GM19240 (cell line): ENCODE measurements around the gene LCN15.
"Not testable (repeated sequence)": the region's sequence is repeated elsewhere in the genome, so short reads cannot be mapped to it uniquely, and the experiment has no call there.

Experiments used
- DNase-seq: peaks from one replicate; pipeline ENCODE4 v3.0.0; 2011; ENCODE audit warnings: low spot score; ENCODE audit not compliant: insufficient read length

Gene LCN15

GRCh38 chr9:136756134-136756438 lies 8.2 kb downstream of the LCN15 start:
- no peak for DNase-seq

DNA sequence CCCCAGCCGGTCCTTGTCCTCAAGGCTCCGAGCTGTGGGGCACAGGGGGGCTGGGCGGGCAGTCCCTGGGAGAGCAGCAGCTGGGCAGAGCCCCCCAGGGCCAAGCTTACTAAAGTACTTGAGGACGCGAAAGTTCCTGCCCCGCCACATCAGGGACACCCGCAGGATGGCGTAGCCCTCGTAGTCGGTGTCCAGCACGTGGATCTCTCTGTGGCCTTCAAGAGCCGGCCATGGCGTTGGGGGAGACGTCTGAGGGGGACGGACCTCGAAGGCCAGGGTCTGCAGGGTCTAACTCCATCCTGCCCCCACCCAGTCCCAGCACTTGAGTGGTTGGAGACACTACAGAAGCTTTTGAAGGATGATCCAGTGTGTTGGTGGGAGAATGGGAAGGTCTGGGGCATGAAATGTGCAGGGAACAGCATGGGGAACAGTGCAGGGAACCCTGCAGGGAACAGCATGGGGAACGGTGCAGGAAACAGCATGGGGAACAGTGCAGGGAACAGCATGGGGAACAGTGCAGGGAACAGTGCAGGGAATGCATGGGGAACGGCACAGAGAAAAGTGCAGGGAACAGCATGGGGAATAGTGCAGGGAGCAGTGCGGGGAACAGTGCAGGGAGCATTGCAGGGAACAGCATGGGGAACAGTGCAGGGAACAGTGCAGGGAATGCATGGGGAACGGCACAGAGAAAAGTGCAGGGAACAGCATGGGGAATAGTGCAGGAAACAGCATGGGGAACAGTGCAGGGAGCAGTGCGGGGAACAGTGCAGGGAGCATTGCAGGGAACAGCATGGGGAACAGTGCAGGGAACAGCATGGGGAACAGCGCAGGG lies 8.8 kb downstream of the LCN15 start:
- not testable (repeated sequence) for DNase-seq

DNA sequence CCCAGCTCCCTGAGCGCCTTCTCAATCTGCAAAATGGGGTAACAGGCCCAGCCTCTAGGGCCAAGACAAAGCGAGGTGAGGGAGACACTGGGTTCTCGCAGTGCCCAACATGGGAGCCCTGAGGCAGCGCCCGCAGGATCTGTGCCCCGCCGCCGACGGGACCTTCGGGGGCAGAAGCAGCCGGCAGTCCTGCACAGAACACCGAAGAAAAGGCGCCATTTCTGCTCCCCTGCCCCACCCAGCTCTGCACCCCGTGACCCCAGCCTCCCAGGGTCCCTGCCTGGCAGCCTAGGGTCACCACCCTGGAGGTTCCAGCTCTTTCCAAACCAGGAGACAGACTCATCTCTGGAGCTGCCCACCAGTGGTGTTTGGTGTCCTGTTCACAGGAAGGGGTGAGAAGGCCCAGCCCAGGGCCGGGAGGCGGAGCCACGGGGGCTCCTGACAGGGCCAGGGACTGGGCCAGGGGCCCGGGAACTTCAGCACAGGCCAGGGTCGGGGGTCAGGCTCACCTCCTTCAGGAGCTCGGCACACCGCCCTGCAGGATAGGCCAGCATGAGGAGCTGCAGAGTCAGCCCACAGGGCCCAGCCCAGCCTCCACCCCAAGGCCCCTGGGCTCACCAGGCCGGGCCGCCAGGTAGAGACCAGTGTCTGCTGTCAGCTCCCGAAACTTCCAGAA lies 9.6 kb downstream of the LCN15 start:
- DNase-seq = no peak

- no peak for DNase-seq
Observed at GRCh38 chr9:136754059-136754572, 10.2 kb downstream of the LCN15 start.

- DNase-seq = no peak
Observed at GRCh38 chr9:136753371-136754058, 10.8 kb downstream of the LCN15 start.

DNA sequence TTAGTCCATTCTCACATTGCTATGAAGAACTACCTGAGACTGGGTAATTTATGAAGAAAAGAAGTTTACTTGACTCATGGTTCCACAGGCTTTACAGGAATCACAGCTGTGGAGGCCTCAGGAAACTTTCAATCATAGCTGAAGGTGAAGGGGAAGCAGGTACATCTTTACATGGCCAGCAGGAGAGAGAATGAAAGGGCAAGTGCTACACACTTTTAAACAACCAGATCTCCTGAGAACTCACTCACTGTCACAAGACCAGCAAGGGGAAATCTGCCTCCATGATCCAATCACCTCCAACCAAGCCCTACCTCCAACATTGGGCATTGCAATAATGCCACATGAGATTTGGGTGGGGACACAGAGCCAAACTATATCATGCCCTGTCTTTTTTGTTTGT lies 12.5 kb downstream of the LCN15 start:
- no peak for DNase-seq

- DNase-seq = no peak
Observed at GRCh38 chr9:136751244-136751643, 13.1 kb downstream of the LCN15 start.

DNA sequence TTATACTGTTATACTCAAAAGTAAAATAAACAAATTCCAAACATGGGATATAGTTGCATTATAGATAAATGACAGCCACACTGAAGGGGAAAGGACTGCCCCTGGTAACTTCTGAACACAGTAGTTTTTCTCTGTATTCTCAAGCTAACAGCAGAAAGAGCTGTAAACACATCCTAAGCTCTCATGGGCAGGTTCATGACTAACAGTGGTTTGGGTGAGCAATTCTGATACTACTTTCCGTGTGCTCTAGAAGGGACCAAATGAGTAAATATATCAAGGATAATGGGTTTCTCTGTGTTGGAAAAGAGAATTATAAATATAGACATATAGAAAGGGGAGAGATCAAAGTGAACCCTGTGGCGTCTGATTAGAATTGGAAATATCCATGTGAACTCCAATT lies 13.8 kb downstream of the LCN15 start:
- DNase-seq = no peak

DNA sequence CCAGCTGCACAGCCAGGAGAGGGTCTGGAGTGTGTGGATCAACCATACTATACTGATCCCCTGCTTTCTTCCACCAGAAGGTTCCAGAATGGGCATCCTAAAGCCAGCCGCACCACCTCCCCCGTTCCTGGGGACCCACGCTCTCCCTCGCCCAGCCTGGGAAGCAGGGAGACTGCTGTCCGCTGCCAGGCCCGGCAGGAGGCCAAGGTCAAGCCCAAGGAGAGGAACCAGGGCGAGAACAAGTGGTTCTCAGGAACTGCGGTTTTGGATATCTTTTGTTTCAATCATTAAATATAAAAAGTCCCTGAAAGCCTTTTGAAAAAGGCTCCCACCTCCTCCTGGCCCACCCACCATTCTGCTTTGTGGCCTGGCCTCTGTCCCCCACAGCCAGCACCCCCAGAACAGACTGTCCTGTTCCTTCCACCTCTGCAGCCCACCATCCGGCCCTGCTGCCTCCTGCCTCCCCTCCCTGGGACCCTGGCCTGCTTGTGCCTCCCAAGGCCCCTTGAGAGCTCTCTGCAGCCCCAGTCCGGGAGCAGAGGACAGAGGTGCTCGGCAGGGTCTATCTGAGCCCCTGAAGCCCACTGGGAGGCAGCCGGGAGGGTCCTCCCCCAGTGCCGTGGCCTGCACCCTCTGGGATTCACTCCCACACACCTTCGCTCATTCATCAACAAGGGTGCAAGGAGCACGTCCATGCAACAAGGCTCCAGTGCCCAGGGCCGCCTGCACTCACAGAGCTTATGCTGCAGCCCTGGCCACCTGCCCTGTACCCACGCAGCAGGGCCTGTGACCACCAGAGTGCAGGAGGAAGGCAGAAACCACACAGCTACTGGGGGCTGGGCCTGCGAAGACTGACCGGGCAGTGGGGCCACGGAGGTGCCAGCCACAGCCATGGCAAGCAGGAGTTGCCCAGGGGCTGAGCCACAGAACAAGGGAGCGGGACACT lies 15.4 kb downstream of the LCN15 start:
- DNase-seq = no peak

- no peak for DNase-seq
Observed at GRCh38 chr9:136748201-136748600, 16.1 kb downstream of the LCN15 start, which contains the start of gene LCN6. LCN6 (minus strand) TSS chr9:136748525; CDS start chr9:136748483, 42 bp downstream.

GRCh38 chr9:136747161-136748060 lies 16.9 kb downstream of the LCN15 start:
- no peak for DNase-seq

GRCh38 chr9:136746621-136747020 lies 17.7 kb downstream of the LCN15 start:
- DNase-seq = no peak

DNA sequence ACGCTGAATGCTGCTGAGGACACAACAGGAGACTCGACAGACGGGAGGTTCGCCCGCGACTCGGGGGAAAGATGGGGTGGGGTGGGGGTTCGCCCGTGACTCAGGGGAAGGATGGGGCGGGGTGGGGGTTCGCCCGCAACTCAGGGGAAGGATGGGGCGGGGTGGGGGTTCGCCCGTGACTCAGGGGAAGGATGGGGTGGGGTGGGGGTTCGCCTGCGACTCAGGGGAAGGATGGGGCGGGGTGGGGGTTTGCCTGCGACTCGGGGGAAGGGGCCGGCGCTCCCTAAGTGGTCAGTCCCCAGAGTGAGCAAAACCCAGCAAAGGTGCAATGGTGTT lies 18.2 kb downstream of the LCN15 start:
- DNase-seq = no peak

- no peak for DNase-seq
Observed at GRCh38 chr9:136745389-136746154, 18.7 kb downstream of the LCN15 start.

GRCh38 chr9:136744773-136745172 lies 19.5 kb downstream of the LCN15 start:
- DNase-seq = no peak

DNA sequence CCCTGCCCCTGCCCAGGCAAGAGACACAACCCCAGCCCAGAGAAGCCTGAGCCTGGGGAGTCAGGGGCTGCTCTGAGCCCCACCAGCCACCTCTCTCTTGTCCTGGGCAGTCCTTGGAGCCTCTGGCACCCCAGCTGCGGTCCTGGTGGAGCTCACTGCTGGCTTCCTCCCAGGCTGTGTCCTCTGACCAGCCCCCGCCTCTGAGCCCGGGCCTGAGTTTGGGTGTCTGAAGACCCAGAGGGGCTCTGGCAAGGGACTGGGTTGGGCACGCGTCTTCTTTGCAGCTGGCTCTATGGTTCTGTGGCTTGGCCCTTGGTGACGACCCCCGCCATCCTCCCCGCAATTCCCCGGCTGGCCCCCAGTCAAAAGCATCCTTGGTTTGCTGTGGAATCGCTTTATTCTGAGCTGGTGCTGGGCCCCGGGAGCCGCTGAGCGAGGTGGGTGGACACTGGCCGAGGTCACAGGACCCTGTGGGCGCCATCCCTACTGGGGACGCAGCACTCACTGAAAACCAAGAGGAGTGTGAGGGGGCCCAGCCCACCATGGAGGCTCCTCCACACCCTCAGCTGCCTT lies 20.6 kb downstream of the LCN15 start:
- no peak for DNase-seq

DNA sequence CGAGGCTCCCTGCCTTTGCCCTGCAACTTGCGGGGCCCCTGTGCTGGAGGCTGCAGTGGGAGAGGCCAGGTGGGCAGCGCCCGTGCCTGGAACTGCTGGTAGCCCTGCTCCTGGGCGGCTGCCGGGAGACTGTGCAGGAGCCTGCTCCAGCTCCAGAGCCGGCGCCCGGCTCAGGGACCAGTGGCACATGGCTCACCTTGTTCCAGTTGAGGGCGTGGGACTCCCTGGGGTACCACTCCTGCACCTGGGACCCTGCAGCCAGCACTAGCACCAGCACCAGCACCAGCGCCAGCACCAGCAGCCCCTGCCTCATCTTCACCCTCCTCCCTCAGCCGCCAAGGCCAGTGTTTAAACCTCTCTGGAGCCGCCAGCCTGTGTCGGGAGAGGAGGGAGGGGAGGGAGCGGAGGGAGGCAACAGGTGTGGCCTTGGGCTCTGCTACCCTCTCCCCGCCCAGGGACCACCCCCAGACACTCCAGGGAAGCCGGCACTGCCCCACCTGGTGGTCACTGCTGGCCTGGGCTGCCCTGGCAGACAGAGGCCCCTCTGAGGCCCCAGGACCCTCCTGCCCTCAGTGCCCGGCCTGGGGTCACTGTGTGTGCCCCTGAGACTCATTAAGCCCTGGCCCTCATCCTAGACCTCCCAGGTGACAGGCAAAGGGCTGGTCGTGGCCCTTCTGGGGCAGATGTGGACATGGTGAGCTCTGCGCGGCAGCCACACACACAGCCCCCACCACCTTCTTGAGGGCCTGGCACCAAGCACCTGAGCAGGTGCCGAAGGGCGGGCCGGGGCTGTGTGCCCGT lies 21.5 kb downstream of the LCN15 start, which contains the start of gene LCN10:
LCN10 (minus strand) TSS at position 350 of the 801 bp plus-strand sequence; CDS start at position 313, 37 bp downstream.
- no peak for DNase-seq
